HL-60 (cell line): Measurements from ENCODE around the gene KATNB1.

Experiments
- GABPA ChIP-seq: IDR thresholded peaks from 2 replicates; pipeline ENCODE4 v1.6.1; 2012; ENCODE audit warnings: low read depth
- POLR2AphosphoS5 ChIP-seq: IDR thresholded peaks from 2 replicates; pipeline ENCODE4 v1.6.1; 2012; ENCODE audit warnings: low read depth
- SPI1 ChIP-seq: IDR thresholded peaks from 2 replicates; pipeline ENCODE4 v1.6.1; 2012; ENCODE audit warnings: low read depth, mild to moderate bottlenecking, borderline replicate concordance
- TF ChIP-seq, protein P1 (sequence below): IDR thresholded peaks from one replicate; pipeline ENCODE4 v1.5.1; 2011; ENCODE audit warnings: low read length, control low read depth, inconsistent platforms; ENCODE audit not compliant: insufficient read depth
- TF ChIP-seq, protein P2 (sequence below): IDR thresholded peaks from 2 replicates; pipeline ENCODE4 v1.6.1; 2012; ENCODE audit warnings: low read depth; ENCODE audit not compliant: insufficient replicate concordance

DNA sequence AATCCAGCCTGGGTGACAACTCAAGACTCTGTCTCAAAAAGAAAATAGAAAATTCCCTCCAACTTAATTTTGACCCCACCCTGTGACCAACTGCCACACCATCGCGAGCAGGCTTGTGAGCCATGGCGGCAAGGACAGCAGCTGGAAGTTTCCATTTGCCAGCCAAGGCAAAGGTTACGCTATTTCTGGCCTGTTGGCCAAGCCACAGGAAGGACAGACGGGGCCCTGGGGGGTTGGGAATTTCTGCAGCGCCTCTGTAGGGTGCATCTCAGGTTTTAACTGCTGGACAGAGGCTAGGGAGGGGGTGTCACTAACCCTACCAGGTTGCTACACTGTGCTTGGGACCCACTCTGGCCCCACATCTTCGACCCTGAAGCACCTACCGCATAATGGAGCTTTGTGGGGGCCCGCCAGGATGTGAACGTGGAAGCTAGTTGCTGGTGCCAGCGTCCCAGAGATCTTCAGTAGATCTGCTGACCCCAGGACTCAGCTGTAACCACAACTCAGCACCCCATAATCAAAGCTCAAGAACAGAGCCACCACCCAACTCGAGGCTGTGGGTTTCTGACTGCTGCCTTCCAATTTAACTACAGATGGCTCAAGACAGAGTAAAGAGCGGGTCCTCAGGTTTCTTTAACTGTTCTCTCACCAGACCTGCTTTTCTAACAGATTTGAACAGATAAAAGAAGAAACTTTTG is 55.8 kb downstream of the KATNB1 start:
- TF ChIP-seq POLR2AphosphoS5 (no peak), GABPA (no peak), SPI1 (no peak)
- TF ChIP-seq, protein P1, sequence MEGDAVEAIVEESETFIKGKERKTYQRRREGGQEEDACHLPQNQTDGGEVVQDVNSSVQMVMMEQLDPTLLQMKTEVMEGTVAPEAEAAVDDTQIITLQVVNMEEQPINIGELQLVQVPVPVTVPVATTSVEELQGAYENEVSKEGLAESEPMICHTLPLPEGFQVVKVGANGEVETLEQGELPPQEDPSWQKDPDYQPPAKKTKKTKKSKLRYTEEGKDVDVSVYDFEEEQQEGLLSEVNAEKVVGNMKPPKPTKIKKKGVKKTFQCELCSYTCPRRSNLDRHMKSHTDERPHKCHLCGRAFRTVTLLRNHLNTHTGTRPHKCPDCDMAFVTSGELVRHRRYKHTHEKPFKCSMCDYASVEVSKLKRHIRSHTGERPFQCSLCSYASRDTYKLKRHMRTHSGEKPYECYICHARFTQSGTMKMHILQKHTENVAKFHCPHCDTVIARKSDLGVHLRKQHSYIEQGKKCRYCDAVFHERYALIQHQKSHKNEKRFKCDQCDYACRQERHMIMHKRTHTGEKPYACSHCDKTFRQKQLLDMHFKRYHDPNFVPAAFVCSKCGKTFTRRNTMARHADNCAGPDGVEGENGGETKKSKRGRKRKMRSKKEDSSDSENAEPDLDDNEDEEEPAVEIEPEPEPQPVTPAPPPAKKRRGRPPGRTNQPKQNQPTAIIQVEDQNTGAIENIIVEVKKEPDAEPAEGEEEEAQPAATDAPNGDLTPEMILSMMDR = no peak
- TF ChIP-seq, protein P2, sequence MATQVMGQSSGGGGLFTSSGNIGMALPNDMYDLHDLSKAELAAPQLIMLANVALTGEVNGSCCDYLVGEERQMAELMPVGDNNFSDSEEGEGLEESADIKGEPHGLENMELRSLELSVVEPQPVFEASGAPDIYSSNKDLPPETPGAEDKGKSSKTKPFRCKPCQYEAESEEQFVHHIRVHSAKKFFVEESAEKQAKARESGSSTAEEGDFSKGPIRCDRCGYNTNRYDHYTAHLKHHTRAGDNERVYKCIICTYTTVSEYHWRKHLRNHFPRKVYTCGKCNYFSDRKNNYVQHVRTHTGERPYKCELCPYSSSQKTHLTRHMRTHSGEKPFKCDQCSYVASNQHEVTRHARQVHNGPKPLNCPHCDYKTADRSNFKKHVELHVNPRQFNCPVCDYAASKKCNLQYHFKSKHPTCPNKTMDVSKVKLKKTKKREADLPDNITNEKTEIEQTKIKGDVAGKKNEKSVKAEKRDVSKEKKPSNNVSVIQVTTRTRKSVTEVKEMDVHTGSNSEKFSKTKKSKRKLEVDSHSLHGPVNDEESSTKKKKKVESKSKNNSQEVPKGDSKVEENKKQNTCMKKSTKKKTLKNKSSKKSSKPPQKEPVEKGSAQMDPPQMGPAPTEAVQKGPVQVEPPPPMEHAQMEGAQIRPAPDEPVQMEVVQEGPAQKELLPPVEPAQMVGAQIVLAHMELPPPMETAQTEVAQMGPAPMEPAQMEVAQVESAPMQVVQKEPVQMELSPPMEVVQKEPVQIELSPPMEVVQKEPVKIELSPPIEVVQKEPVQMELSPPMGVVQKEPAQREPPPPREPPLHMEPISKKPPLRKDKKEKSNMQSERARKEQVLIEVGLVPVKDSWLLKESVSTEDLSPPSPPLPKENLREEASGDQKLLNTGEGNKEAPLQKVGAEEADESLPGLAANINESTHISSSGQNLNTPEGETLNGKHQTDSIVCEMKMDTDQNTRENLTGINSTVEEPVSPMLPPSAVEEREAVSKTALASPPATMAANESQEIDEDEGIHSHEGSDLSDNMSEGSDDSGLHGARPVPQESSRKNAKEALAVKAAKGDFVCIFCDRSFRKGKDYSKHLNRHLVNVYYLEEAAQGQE = peak; percentile 40
